ENCODE measurements around the gene CATSPER4. TPM values are rescaled to one million over a fixed set of nuclear protein-coding genes. Genes with fewer than 3 reads are reported as not detected.
"Not testable (repeated sequence)": the region's sequence is repeated elsewhere in the genome, so short reads cannot be mapped to it uniquely, and the experiment has no call there.

The CATSPER4 gene
- total RNA-seq, 6 experiments from 2014 or later: not detected

DNA sequence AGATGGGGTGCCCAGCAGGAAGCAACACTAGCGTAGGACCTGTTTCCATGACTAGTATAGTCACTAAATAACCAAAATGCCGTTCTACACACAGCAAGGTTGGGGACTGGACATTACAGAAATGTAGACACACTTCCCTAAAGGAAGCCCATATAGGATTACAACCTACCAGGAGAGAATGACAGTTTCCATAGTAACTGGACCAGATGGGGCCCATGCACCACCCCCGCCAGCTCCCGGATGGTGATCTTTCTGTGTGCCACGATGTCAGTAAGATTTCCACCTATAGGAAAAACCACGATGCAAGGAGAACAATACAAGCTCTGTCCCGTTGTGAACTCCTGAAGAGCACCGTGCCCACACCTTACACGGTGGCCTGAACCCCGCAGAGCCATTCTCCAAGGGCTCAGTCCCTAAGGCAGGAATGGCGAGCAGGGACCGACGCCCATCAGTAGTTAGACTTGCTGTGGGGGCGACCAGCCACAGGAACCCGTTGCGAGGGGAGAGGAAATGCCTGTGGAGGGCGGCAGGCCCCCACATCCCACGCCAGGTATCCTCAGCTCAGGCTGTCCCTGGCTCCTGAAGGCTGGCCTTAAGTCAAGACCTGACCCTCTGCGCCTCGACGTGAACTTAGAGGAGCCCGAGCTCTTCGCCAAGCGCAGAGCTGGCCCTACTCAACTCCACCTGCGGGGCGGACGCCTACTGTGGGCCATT lies 30.0 kb downstream of the CATSPER4 start:
- Mint-ChIP-seq H3K27me3 (ENCODE audit: insufficient read depth) (peaks cover 54% of the 10 kb centered on the region), H3K4me1 (ENCODE audit: low read depth) (no peaks in the 10 kb centered on the region), H3K27ac (no peak overlapping the region), H3K4me3 (no peak overlapping the region), H3K36me3 (ENCODE audit: low read depth) (no peaks in the 10 kb centered on the region), H3K9me3 (no peaks in the 10 kb centered on the region)
- TF ChIP-seq, protein P1, sequence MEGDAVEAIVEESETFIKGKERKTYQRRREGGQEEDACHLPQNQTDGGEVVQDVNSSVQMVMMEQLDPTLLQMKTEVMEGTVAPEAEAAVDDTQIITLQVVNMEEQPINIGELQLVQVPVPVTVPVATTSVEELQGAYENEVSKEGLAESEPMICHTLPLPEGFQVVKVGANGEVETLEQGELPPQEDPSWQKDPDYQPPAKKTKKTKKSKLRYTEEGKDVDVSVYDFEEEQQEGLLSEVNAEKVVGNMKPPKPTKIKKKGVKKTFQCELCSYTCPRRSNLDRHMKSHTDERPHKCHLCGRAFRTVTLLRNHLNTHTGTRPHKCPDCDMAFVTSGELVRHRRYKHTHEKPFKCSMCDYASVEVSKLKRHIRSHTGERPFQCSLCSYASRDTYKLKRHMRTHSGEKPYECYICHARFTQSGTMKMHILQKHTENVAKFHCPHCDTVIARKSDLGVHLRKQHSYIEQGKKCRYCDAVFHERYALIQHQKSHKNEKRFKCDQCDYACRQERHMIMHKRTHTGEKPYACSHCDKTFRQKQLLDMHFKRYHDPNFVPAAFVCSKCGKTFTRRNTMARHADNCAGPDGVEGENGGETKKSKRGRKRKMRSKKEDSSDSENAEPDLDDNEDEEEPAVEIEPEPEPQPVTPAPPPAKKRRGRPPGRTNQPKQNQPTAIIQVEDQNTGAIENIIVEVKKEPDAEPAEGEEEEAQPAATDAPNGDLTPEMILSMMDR (IDR thresholded peaks at IDR 0.05): no peak
- no peak for DNase-seq

- DNase-seq: no peak
- Mint-ChIP-seq H3K27me3 (ENCODE audit: insufficient read depth) (peaks cover 62% of the 10 kb centered on the region), H3K9me3 (no peaks in the 10 kb centered on the region), H3K4me1 (ENCODE audit: low read depth) (peaks cover 7% of the 10 kb centered on the region), H3K36me3 (ENCODE audit: low read depth) (no peaks in the 10 kb centered on the region), H3K27ac (no peak overlapping the region), H3K4me3 (no peak overlapping the region)
- TF ChIP-seq, protein P1 (IDR thresholded peaks at IDR 0.05): no peak
These were observed 30.7 kb downstream of the CATSPER4 start for GRCh38 chr1:26221094-26221493.

DNA sequence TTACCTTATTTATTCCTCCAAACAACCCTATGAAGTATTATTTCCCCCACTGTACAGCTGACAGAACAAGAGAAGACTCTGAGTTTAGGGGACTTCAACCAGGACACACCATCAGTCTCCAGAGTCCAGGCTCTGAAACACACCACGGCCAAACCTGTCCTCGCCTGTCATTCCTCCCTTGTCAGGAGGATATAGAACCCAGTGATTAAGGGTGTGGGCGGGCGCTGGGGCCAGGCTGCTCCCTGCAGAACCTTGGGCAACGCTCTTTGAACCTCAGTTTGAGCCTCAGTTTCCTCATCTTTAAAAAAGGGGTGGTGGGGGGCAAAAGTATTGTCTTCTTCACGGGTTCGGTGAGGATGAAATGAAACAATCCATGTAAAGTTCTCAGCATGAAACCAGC lies 34.2 kb downstream of the CATSPER4 start:
- Mint-ChIP-seq H3K9me3 (no peaks in the 10 kb centered on the region), H3K4me3 (no peak overlapping the region)

GRCh38 chr1:26225033-26225831 lies 34.8 kb downstream of the CATSPER4 start:
- H3K27me3 Mint-ChIP-seq (ENCODE audit: insufficient read depth): peaks cover 51% of the 10 kb centered on the region
- no peak for DNase-seq
- H3K27ac Mint-ChIP-seq: no peak overlapping the region
- H3K4me1 Mint-ChIP-seq (ENCODE audit: low read depth): peaks cover 7% of the 10 kb centered on the region
- H3K9me3 Mint-ChIP-seq: no peaks in the 10 kb centered on the region
- TF ChIP-seq, protein P1 (IDR thresholded peaks at IDR 0.05): no peak
- no peaks in the 10 kb centered on the region for H3K36me3 Mint-ChIP-seq (ENCODE audit: low read depth)
- peak overlapping the region; percentile 48 for H3K4me3 Mint-ChIP-seq

More for the DNA sequence above, 34.2 kb downstream of the CATSPER4 start:
- no peak for DNase-seq
- Mint-ChIP-seq H3K4me1 (ENCODE audit: low read depth) (peaks cover 7% of the 10 kb centered on the region), H3K27ac (no peak overlapping the region), H3K36me3 (ENCODE audit: low read depth) (no peaks in the 10 kb centered on the region), H3K27me3 (ENCODE audit: insufficient read depth) (peaks cover 57% of the 10 kb centered on the region)
- TF ChIP-seq, protein P1 (IDR thresholded peaks at IDR 0.05): no peak

GRCh38 chr1:26230682-26231081 lies 40.3 kb downstream of the CATSPER4 start:
- not testable (repeated sequence) for H3K36me3 Mint-ChIP-seq (ENCODE audit: low read depth); DNase-seq; H3K9me3 Mint-ChIP-seq; H3K4me3 Mint-ChIP-seq; H3K27ac Mint-ChIP-seq
- Mint-ChIP-seq H3K27me3 (ENCODE audit: insufficient read depth) (peaks cover 21% of the 10 kb centered on the region), H3K4me1 (ENCODE audit: low read depth) (peaks cover 20% of the 10 kb centered on the region)

Measured in HFFc6 (cell line).